Measurements from ENCODE around the gene TBX6.
A peak's percentile ranks its signal among the peaks of the same experiment; 100 is the strongest.
"Not testable (repeated sequence)": the region's sequence is repeated elsewhere in the genome, so short reads cannot be mapped to it uniquely, and the experiment has no call there.

TBX6 gene

GRCh38 chr16:30091474-30092372, at the start of gene TBX6:
Gene TBX6 (minus strand): TSS chr16:30091924. CDS start chr16:30091193, 731 bp downstream.
- peak; percentile 95 for DNase-seq

- no peak for DNase-seq
Observed at GRCh38 chr16:30139583-30140481, 48.1 kb upstream of the TBX6 start.

GRCh38 chr16:30137897-30138296, 46.2 kb upstream of the TBX6 start:
- DNase-seq = no peak

- DNase-seq = no peak
Observed at GRCh38 chr16:30136971-30137605, 45.4 kb upstream of the TBX6 start.

GRCh38 chr16:30132591-30132990, 40.9 kb upstream of the TBX6 start:
- no peak for DNase-seq

- no peak for DNase-seq
Observed at GRCh38 chr16:30131869-30132475, 40.2 kb upstream of the TBX6 start.

GRCh38 chr16:30127993-30128392, 36.3 kb upstream of the TBX6 start:
- DNase-seq = no peak

GRCh38 chr16:30125690-30126089, 34.0 kb upstream of the TBX6 start:
- DNase-seq = not testable (repeated sequence)

GRCh38 chr16:30124985-30125379, 33.3 kb upstream of the TBX6 start:
- no peak for DNase-seq

GRCh38 chr16:30122604-30123160, 31.0 kb upstream of the TBX6 start:
- peak; percentile 37 for DNase-seq

- DNase-seq = no peak
Observed at GRCh38 chr16:30121741-30122571, 30.2 kb upstream of the TBX6 start.

- no peak for DNase-seq
Observed at GRCh38 chr16:30120340-30121105, 28.8 kb upstream of the TBX6 start.

- no peak for DNase-seq
Observed at GRCh38 chr16:30119428-30119827, 27.7 kb upstream of the TBX6 start.

- no peak for DNase-seq
Observed at GRCh38 chr16:30117768-30118167, 26.0 kb upstream of the TBX6 start.

GRCh38 chr16:30116291-30117207, 24.8 kb upstream of the TBX6 start:
- DNase-seq = no peak

- DNase-seq = no peak
Observed at GRCh38 chr16:30115238-30115637, 23.5 kb upstream of the TBX6 start.

GRCh38 chr16:30114833-30115232, 23.1 kb upstream of the TBX6 start:
- DNase-seq = not testable (repeated sequence)

GRCh38 chr16:30114411-30114810, 22.7 kb upstream of the TBX6 start:
- no peak for DNase-seq

GRCh38 chr16:30113711-30114333, 22.1 kb upstream of the TBX6 start:
- DNase-seq = no peak
